ENCODE results near the gene ACAP1.

The ACAP1 gene

GRCh38 chr17:7308625-7309433 is 27.5 kb upstream of the ACAP1 start:
- no peak for TF ChIP-seq CTCF (IDR thresholded peaks at IDR 0.05)
- Histone ChIP-seq H3K9me3 (no peaks in the 10 kb centered on the region), H3K36me3 (peaks cover 36% of the 10 kb centered on the region), H3K27ac (peak overlapping the region; percentile 98), H3K4me3 (ENCODE audit: low read depth in 1 of 2, low read length in 1 of 2) (peak overlapping the region; percentile 75 to 82), H3K27me3 (no peaks in the 10 kb centered on the region), H3K4me1 (ENCODE audit: control insufficient read depth in 1 of 2, insufficient read depth in 1 of 2, low read depth in 1 of 2, low read length in 1 of 2) (peaks cover 31 to 36% of the 10 kb centered on the region in 2 experiments)

- no peaks in the 10 kb centered on the region for H3K9me3 ChIP-seq
- no peaks in the 10 kb centered on the region for H3K27me3 ChIP-seq
- H3K4me3 ChIP-seq (ENCODE audit: low read depth in 1 of 2, low read length in 1 of 2): no peak overlapping the region
- peaks cover 39 to 44% of the 10 kb centered on the region in 2 experiments for H3K4me1 ChIP-seq (ENCODE audit: control insufficient read depth in 1 of 2, insufficient read depth in 1 of 2, low read depth in 1 of 2, low read length in 1 of 2)
- H3K27ac ChIP-seq: peak overlapping the region; percentile 98
- TF ChIP-seq CTCF (IDR thresholded peaks at IDR 0.05): no peak
- peaks cover 41% of the 10 kb centered on the region for H3K36me3 ChIP-seq
Observed at GRCh38 chr17:7309628-7310027, 26.7 kb upstream of the ACAP1 start.

GRCh38 chr17:7311110-7311705 is 25.1 kb upstream of the ACAP1 start:
- H3K36me3 ChIP-seq: peaks cover 41% of the 10 kb centered on the region
- no peak overlapping the region for H3K4me3 ChIP-seq (ENCODE audit: low read depth in 1 of 2, low read length in 1 of 2)
- peak overlapping the region; percentile 27 for H3K27ac ChIP-seq
- H3K9me3 ChIP-seq: no peaks in the 10 kb centered on the region
- TF ChIP-seq CTCF (IDR thresholded peaks at IDR 0.05): no peak
- no peaks in the 10 kb centered on the region for H3K27me3 ChIP-seq
- peaks cover 49 to 54% of the 10 kb centered on the region in 2 experiments for H3K4me1 ChIP-seq (ENCODE audit: control insufficient read depth in 1 of 2, insufficient read depth in 1 of 2, low read depth in 1 of 2, low read length in 1 of 2)

- Histone ChIP-seq H3K4me1 (ENCODE audit: control insufficient read depth in 1 of 2, insufficient read depth in 1 of 2, low read depth in 1 of 2, low read length in 1 of 2) (peaks cover 40 to 45% of the 10 kb centered on the region in 2 experiments), H3K9me3 (no peaks in the 10 kb centered on the region), H3K27me3 (no peaks in the 10 kb centered on the region), H3K36me3 (peaks cover 48% of the 10 kb centered on the region), H3K27ac (no peak overlapping the region), H3K4me3 (ENCODE audit: low read depth in 1 of 2, low read length in 1 of 2) (no peak overlapping the region)
- TF ChIP-seq CTCF (IDR thresholded peaks at IDR 0.05): no peak
Observed at GRCh38 chr17:7312432-7313087, 23.8 kb upstream of the ACAP1 start.

- Histone ChIP-seq H3K36me3 (peaks cover 55% of the 10 kb centered on the region), H3K27ac (peak overlapping the region; percentile 99), H3K4me3 (ENCODE audit: low read depth in 1 of 2, low read length in 1 of 2) (no peak overlapping the region), H3K27me3 (no peaks in the 10 kb centered on the region), H3K4me1 (ENCODE audit: control insufficient read depth in 1 of 2, insufficient read depth in 1 of 2, low read depth in 1 of 2, low read length in 1 of 2) (peaks cover 37 to 42% of the 10 kb centered on the region in 2 experiments), H3K9me3 (no peaks in the 10 kb centered on the region)
- TF ChIP-seq CTCF (IDR thresholded peaks at IDR 0.05): no peak
Observed at GRCh38 chr17:7313088-7313889, 23.0 kb upstream of the ACAP1 start.

Data from neutrophil (primary cell).